GM18511 (cell line): ENCODE measurements around the gene GLI2.

Experiments
- ATAC-seq: cut with Tn5 transposase; IDR thresholded peaks from one replicate; pipeline ENCODE4 v1.9.1; 2021; ENCODE audit warnings: mild to moderate bottlenecking, moderate library complexity; ENCODE audit not compliant: unreplicated experiment

Gene GLI2

GRCh38 chr2:120783969-120784372 lies 48.3 kb downstream of the GLI2 start:
- ATAC-seq: no peak
